SIG-M5 treated with dmso at 0.1 percent for 504 hours (cell line): ENCODE data around the gene ITGAL.
A peak's percentile ranks its signal among the peaks of the same experiment; 100 is the strongest.
"Not testable (repeated sequence)": the region's sequence is repeated elsewhere in the genome, so short reads cannot be mapped to it uniquely, and the experiment has no call there.

Experiments used
- DNase-seq: peaks from one replicate; lab custom pipeline; 2025; ENCODE audit not compliant: unreplicated experiment; lab: John Stamatoyannopoulos, UW

The ITGAL gene

GRCh38 chr16:30526137-30526822 lies 53.7 kb downstream of the ITGAL start, which contains the start of gene ZNF768:
Gene ZNF768, minus strand, starts transcription at chr16:30526566. Its CDS starts 153 bp downstream, at chr16:30526413.
- DNase-seq = peak; percentile 40

DNA sequence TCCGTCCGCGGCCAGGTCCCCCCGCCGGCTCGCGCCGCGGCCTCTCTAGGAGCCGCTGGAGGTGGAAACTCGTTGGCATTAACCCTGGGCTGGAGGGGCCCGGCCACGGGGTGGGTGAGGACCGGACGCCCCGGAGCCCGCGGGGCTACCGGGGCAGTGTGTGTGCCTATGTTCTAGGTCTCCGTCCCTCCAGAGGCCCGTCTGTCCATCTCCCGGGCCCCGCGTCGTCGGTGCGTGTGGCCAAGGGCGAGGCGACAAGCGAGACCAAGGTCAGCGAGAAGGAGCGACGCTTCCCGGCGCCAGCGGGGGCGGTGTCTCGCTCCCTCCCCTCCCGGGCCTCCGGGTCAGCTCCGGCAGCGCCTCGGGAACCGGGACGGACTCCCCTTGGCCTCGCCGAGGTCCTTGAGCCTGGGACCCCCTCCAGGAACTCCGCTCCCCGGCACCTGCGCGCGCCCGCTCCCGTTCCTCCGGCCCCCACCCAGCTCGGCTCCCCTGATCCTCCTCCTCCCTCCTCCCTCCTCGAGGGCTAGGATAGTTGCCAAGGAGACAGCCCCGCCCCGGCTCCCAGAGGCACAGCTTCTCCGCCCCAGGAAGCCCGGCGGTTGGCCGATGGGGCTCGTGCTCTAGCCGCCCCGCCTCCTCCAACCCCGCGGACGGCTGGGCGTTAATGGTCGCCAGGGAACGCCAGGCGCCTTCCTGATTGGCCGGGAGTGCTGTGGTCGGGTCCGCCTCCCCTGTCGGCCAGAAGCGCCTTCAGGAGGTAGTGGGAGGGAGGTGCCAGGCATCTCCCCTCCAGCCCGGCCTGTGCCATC lies 54.5 kb downstream of the ITGAL start:
- DNase-seq = peak; percentile 96

DNA sequence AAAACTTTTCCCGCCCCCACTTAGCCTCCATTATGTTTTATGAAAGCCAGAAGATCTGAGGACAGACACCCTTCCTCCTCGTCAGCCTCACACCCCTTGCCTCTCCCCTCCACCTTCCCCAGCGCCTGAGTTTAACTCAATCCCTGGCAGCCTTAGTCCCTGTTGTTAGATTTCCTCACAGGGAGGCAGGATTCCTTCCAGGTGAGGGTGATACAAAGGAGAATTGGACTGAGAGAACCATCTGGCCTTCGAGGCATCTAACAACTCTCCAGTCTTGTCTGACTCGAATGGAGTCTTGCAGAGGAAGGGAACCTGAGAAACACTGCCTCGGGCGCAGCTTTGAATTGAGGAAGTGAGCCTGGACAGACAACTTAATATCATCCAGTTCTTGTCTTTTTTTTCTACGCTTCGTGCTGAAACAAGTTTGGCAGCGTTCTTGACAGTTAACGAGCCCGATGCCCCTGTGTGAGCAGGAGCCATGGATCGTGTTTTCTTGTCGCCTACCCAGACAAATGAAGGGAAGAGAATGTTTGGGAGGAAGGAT lies 55.2 kb downstream of the ITGAL start:
- peak; percentile 92 for DNase-seq

GRCh38 chr16:30528799-30529457 lies 56.4 kb downstream of the ITGAL start:
- DNase-seq = no peak

- no peak for DNase-seq
These were observed 57.9 kb downstream of the ITGAL start for GRCh38 chr16:30530163-30531037.

GRCh38 chr16:30532285-30533145 lies 60.0 kb downstream of the ITGAL start:
- no peak for DNase-seq

- no peak for DNase-seq
These were observed 60.6 kb downstream of the ITGAL start for GRCh38 chr16:30533146-30533522.

GRCh38 chr16:30533748-30534367 lies 61.3 kb downstream of the ITGAL start:
- DNase-seq = no peak

- DNase-seq = peak; percentile 74
These were observed 62.0 kb downstream of the ITGAL start, which contains the start of gene ZNF747 for GRCh38 chr16:30534368-30535105. Gene ZNF747, minus strand, starts transcription at chr16:30534858. Its CDS starts 179 bp downstream, at chr16:30534679.

DNA sequence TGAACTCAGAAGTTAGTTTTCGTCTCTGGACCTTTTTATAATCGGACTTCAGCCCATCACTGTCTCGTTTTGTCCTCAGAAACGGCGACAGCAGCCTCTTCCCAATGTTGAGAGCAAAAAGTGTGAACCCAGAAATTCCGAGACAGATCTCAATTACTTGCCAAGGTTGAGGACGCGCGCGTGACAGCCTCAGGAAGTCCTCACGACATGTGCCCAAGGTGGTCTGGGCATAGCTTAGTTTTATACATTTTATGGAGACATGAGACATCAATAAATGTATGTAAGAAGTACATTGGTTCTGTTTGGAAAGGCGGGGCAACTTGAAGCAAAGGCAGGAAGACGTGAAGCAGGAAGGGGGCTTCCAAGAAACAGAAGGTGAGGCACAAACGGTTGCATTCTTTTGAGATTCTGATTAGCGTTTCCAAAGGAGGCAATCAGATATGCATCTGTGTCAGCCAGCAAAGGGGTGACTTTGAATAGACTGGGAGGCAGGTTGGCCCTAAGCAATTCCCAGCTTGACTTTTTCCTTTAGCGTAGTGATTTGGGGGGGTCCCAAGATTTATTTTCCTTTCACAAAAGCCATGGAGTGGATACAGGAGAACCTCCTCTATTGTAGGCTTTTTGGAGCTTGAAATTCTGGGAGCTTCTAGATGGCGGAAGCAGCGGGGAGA lies 62.7 kb downstream of the ITGAL start:
- no peak for DNase-seq

GRCh38 chr16:30535777-30536190 lies 63.2 kb downstream of the ITGAL start:
- DNase-seq = peak; percentile 76

DNA sequence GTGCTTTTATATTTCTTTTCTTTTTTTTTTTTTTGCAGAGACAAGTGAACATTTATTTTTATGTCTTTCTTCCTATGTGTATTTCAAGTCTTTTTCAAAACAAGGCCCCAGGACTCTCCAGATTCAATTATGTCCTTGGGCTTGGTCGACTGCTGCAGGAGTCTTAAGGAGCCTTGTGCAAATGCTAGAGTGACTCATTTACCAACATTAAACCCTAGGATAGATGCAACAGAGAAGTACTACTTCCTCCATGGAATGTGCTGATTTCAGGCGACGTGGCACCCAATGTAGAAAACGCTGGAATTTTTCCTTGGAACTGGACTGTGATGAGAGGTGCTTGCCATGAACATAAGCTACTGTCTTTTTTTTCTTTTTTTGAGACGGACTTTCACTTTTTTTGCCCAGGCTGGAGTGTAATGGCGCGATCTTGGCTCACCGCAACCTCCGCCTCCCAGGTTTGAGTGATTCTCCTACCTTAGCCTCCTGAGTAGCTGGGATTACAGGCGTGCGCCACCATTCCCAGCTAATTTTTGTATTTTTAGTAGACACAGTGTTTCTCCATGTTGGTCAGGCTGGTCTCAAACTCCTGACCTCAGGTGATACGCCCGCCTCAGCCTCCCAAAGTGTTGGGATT lies 64.0 kb downstream of the ITGAL start:
- DNase-seq = peak; percentile 48

GRCh38 chr16:30539000-30539964 lies 66.7 kb downstream of the ITGAL start:
- no peak for DNase-seq

DNA sequence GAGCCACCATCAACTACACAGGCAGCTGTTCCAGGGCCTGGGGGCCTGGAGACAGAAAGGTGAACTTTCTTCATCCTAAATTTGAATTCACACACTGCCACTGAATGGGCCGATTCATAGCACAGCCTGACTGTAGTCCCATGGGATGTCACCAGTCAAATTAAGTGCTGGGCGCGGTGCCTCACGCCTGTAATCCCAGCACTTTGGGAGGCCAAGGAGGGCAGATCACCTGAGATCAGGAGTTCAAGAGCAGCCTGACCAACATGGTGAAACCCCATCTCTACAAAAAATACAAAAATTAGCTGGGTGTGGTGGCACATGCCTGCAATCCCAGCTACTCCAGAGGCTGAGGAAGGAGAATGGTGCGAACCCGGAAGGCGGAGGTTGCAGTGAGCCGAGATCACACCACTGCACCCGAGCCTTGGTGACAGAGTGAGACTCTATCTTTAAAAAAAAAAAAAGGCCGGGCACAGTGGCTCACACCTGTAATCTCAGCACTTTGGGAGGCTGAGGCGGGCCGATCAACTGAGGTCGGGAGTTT lies 67.5 kb downstream of the ITGAL start:
- not testable (repeated sequence) for DNase-seq

- not testable (repeated sequence) for DNase-seq
These were observed 68.4 kb downstream of the ITGAL start for GRCh38 chr16:30540916-30541464.
